Measurements from ENCODE around the gene CNDP2.
"Not testable (repeated sequence)": the region's sequence is repeated elsewhere in the genome, so short reads cannot be mapped to it uniquely, and the experiment has no call there.

CNDP2 gene

DNA sequence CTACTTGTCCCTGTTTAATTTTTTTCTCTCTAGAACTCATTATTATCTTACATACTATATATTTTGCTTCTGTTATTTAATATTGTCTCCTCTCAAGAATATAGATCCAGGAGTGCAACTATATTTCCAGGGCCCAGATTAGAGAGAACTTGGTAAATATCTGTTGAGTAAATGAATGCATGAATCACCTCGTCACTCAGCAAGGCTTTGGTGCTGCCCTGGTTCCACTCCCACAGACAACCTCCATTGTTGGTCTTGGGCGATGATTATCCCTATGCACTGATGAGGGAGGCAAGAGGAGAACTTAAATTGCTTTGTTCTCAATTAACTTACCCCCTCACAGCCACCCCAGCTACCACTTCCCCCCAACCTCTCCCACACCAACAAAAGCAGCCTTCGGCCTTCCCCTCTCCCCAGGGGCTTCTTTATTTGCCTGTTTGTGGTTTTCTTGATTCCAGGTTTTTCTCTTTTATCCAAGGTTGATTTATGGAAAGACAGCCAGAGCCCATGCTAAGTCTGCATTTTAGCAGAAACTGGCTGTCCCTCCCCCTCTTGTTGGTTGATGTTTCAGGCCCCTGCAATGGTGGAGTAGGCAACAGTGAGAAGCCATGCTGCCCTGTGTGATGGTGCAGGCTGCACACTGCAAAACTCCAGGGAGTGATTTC, 22.1 kb upstream of the CNDP2 start:
- DNase-seq = no peak

DNA sequence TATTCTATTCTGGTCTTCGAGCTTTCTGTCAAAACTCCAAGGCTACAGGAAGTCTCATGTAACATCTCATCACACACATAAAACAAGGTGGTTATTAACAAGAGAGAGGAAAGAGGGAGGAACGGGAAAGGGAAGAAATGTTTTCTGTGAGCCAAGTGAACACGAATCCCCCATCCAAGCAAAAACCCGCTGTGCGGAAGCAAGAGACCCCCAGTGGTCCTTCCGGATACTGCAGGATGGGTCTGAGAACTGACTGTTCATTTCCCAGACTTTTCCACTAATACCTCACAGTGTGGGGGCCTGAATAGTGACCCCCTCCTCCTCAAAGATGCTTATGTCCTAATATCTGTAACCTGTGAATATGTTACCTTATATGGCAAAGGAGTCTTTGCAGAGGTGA, 20.0 kb upstream of the CNDP2 start:
- no peak for DNase-seq

DNA sequence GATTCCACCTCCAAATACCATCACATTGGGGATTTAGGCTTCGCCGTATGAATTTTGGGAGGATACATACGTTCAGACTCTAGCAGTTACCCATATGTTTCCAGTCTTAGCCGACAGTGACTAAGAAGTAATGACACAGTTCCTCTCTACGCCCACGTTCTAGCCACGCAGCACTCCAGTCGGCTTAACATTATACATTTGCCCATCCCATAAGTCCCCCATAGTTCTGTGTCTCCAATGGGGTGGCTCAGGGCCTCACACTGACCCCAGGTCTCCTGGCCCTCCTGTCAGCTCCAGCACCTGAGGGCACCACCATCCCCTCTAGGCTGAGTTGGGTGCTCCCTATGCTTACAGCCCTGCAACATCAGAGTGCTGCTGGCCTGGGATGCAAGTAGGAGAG, 18.4 kb upstream of the CNDP2 start:
- no peak for DNase-seq

DNA sequence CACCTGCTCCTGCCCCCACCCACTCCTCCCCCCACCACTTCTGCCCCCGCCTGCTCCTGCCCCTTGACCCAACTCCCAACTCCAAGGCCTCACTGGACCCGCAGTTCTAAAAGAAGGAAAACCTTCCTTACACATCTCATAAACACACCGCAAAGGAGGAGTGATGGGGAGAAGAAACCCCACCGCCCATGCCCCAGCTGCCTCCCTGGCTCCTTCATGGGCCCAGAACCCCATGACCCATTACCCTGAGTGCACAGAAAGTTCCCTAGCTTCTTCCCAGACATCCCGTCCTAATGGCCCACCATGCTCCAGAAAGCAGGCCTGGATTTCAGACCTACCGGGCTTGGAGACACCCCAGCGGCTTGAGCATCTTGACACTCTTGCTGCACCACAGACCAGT, 17.8 kb upstream of the CNDP2 start:
- DNase-seq = no peak

DNA sequence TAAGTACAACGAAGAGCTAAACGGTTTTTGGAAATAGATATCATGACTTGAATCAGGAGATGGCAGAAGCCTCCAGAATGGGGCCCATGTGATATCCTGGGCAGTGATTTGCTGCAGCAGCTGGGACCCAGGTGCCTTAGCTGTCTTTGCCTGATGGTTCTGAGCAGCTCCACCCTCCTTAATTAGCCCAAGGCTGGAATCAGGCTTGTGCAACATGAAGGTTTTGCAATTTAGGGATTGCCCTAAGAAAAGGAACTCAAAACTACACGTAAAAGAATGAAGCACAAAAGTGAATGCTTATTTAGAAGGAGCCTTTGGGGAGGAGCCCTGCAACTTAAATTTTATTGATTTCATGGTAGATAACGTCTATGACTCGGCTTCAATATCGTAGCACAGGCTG, 17.3 kb upstream of the CNDP2 start:
- no peak for DNase-seq

DNA sequence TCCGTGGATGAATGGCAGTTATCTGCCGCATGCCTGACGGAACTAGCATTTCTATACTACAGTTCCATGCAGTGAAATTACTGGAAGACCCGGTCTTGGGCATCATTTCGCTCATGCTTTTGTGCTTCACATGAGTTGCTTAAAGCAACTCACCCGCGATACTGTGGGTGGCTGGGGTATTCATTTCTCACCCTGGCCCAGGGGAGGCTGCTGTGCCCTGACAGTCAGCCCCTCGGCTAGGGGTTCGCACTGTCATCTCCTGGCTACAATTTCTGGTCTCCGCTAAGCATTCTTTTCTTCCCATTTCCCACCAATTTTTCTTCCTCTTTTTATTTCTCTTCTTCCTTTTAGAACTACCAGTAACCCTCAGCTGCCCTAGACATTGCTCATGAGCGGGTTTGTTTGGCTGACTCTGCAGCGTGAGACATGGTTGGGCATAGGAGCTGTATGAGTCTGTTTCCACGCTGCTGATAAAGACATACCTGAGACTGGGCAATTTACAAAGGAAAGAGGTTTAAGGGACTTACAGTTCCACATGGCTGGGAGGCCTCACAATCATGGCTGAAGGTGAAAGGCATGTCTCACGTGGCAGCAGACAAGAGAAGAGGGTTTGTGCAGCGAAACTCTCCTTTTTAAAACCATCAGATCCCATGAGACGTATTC, 16.5 kb upstream of the CNDP2 start:
- no peak for DNase-seq

DNA sequence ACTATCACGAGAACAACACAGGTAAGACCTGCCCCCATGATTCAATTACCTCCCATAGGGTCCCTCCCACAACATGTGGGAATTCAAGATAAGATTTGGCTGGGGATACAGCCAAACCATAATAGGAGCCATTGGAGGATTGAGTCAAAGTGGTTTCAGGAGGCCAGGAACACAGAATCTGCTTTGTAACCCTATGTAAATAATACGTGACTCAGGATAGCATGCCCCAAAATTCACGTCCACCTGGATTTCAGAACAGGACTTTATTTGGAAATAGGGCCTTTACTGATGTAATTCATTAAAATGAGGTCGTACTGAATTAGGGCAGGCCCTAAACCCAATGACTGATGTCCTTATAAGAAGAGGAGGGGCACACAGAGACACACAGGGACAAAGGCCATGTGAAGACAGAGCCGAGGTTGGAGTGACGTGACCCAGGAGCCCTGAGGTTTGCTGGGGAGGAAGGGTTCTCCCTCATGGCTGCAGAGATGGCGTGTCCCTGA, 16.0 kb upstream of the CNDP2 start:
- no peak for DNase-seq

DNA sequence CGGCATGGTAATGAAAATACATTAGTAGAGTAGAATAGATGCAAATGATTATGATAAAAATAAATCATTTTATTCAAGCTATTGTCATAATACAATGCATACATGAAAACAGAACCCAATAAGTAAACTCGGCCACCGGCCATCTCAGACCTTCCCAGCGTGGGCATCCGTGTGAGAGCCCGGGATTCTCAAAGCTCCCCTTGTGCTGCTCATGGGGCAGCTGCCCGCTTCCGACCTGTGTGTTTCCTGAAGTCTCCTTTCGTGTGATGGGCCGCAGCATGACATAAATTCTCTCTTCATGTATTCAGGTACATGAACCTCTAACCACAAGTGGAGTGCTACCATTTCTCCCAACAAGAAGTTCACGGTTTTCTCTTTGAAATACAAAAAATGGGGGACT, 13.5 kb upstream of the CNDP2 start:
- DNase-seq = no peak

DNA sequence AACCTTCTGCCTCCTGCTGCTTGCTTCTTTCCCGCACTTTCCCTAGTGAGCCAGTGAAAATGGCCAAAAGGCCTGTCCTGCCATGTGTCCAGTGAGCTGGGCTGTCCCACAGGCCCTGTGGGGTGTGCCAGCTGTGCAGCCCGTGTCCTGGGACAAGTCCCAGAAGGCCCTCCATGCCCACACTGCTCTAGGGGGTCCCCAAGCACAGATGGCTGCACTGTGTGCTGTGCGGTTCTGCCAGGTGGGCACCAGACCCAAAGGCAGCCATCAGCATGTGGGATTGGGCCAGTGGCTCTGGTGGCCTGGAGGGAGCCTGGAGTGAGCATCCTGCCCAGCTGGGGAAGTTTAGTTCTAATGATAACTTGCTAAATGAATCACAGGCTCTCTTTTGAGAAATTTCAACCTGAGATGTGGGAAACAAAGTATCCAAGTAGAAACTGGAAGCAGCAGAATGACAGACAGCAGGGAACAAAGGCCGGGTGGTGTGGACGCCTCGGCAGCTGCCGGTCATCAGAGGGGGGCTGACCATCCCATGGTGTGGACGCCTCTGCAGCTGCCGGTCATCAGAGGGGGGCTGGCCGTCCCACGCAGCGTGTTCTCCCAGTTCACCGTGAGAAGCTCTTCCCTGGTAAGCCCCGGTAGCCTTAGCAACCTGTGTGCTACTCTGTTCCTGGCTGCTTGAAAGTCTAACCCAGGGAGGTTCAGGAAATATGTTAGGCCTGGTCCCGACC, 9.9 kb upstream of the CNDP2 start:
- no peak for DNase-seq

DNA sequence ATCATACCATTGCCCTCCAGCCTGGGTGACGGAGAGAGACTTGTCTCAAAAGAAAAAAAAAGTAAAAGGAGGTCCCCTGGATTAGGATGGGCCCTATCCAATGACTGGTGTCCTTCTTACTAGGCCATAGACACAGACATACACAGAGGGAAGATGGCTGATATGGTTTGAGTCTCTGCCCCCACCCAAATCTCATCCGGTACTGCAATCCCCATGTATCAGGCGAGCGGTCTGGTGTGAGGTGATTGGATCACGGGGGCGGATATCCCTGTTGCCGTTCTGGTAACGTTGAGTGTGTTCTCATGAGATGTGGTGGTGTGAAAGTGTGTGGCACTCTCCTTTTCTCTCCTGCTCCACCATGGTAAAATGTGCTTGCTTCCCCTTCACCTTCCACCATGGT, 7.8 kb upstream of the CNDP2 start:
- DNase-seq = no peak

DNA sequence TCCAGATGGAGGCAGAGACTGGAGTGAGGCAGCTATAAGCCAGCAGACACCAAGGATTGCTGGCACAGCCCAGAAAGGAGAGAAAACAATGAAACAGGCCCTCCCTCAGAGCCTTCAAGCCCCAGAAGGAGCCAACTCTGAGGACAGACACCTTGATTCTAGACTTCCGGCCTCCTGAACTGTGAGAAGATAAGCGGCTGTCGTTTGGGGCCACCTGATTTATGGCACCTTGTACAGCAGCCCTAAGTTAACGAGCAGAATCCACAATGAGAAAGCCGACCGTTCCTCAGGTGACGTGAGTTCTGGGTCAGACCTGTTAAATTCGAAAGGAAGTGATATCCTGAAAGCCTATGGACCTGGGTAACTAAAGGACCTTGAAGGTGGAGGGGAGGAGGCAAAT, 7.3 kb upstream of the CNDP2 start:
- DNase-seq = no peak

DNA sequence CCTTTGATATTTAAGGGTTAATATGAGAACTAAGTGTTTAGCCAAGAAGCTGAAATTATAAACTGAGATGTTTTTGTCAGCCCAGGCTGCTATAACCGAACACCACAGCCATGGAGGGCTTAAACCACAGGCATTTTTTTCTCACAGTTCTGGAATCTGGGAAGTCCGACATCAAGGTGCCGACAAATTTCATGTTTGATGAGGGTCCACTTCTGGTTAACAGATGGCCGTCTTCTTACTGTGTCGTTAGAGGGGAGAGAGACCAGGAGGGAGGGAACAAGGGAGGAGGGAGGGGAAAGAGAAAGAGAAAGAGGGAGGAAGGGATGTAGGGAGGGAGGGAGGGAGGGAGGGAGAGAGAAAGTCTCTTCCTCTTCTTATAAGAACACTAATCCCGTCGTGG, 6.5 kb upstream of the CNDP2 start:
- no peak for DNase-seq

DNA sequence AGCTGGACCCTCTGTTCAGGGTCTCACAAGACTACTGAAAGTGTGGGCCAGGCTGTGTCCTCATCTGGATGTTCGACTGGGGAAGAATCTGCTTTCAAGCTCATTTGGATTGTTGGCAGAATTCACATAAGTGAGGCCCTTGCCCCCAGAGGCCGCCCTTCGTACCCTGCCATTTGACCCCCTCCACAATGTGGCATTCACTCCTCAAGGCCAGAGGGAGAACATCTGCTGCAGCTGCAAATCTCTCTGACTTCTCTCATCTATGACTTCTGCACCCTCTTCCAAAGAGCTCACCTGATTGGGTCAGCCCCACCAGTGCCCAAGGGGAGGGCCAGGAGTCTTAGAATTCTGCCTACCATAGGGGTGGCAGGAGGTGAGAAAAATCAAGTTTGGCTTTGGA, 3.9 kb upstream of the CNDP2 start:
- DNase-seq = no peak

DNA sequence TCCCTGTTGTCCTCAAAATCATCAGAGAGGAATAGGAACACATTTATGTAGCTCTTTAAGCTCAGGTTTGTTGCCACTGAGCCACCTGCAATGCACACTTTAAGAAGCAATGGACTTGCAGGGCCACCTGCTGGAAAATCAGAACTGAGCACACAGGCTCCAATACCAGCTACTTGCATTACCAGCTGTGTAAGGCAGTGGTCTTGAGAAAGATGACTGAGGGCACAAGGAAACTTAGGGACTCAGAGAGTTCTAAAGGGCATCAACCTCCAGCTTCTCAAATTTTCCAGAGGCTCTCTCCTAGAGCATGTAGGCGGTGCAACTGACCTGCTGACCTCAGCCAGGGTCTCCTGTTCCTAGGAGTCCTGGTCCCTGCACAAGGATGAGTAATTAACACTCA, 2.5 kb upstream of the CNDP2 start:
- DNase-seq = no peak

DNA sequence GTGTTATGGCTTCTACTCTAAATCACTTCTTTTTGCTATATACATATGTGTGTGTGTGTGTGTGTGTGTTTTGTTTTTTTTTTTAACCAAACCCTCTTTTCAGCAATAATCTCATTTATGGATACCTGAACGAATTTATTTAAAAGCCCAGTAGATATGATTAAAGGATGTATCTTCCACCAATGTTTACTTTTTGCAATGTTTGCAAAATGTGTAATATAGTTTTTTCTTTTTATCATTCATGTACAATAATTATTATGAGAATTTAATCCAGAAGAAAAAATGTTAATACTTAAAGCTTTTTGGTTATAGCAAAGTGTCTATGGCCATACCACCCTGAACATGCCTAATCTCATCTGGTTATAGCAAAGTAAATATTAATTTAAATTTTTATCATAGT, 1.6 kb upstream of the CNDP2 start:
- DNase-seq = no peak

DNA sequence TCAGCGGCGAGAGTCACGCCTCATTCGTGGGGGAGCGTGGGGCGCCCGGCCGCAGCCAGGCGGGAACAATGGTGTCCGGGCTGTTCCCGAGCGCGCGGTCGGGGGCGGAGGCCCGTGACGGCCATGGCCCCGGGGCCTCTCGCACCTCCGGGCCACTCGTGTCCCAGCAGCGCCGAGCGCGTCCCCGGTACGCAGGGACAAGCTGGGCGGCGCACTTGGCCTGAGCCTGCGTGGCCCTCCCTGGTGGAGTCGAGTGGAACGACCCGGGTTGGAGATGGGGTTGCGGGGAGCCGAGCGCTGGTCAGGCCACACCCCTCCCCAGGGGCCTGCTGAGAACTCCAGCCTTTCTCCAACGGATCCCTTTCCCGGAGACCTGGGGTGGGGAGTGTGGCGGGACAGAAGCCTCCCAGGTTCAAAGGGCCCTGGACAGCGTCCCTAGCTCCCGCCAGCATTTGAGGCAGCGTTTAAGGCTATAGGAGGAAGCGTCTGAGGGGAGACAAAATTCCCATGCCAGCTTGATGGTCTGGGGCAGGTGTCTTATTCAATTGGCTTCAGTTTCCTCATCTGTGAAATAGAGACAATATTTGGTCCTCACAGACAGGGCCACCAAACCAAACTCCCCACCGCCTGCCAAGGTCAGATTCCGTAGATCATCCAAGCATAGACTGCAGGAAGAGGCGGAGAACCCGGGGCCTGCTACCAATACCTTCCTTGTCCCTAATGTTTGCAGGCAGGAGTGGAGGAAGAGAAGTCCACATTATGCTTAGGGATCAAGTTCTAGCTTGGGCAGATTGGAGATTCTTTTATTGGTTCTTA, 553 bp downstream of the CNDP2 start:
- DNase-seq = peak; percentile 49

DNA sequence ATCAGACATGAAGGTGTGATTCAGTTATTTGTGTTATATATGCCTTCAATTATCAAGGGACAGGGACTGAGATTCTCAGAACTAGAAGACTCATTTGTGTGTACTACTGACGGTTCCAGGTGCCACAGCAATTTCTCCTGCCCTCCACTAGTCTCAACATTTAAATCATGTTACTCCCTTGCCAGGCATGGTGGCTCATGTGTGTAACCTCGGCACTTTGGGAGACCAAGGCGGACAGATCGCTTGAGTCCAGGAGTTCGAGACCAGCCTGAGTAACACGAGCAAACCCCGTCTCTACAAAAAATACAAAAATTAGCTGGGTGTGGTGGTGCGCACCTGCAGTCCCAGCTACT, 1.1 kb downstream of the CNDP2 start:
- DNase-seq = no peak

DNA sequence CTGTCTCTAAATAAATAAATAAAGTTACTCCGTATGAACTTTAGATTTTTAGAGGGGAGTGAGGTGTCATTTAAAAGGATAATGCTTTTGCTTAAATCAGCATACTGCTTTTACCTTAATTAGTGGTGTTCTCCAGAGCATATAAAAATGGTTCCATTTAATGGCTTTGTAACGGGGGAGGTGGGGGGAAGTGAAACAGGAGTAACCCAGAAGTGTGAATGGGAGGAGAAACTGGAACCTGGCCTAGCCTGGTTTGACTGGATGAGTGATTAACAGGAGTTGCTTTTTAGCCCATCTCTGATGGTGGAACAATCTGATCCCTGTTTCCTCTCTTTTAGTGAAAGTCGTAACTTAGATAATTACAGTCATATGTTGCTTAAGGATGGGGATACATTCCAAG, 1.6 kb downstream of the CNDP2 start:
- no peak for DNase-seq

DNA sequence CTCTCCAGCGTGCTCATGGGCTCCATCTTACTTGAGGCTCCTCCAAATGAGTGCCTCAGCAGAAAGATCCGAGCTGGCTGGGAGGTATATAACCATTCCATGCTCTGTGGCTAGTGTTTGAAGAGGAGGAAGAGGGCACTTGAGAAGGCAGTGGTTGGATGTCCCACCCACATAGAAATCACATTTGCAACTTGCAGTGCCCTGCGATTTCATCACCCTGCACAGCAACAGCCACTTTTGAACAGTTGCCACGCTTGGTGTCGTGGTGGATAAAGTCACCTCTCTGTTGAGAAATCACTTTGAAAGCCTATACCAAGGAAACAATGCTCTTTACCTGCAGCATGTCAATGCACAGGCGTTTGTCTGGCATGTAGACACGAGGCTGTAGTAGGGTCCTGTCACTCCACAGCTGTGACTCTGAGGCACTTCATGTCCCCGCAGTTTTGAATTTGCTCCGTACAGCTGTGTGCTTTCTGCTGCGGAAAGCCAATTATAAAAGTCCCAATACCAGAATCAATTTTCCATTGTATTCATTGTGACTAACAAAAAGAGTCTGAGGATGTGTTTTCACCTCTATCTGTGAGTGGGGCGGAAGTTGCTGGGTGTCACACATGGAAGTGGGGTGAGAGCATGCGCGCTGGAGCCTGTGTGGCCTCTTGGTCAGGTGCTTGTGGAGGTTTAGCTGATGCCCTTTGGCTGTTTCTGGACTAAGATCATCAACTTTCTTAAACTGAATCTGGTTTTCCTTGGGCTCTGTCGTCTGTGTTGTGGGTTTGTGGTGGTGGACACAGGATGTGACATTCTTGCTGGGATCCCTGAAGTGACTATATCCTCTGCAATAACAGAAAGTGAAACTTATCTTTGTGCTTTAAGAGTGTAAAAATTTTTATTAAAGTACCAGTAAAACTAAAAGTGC, 2.8 kb downstream of the CNDP2 start:
- DNase-seq = peak; percentile 54

DNA sequence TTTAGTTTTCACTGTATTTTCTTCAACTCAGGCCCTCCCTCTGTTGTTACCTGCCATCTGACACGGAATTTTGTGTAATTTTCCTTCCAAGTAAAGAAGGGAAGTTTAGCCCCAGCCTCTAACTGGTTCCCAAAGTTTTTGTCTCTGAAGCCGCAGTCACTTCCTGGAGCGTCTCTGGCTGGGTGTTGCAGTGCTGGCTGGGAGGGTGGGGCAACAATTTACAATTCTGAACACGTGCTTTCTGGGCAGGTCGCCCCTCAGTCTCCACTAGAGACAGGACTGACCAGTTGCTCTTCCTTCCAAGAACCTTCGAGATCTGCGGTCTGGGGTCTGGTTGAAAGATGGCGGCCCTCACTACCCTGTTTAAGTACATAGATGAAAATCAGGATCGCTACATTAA, 3.5 kb downstream of the CNDP2 start:
- DNase-seq = no peak

DNA sequence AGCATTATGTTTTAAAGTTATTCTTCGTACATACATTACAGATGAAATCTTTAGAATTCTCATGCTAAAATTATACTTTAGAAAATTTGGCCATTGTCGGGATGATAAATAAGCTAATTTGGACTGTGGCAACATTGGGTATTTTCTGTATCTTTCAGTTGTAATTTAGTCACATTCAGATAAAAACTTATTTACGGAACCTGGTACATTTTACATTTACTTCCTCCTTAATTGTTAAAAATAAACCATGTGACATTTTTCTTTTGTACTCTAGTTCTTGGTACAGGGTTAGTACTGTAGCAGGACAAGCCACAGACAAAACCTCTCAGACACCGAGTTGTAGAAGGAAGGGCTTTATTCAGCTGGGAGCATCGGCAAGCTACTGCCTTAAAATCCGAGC, 4.2 kb downstream of the CNDP2 start:
- no peak for DNase-seq

DNA sequence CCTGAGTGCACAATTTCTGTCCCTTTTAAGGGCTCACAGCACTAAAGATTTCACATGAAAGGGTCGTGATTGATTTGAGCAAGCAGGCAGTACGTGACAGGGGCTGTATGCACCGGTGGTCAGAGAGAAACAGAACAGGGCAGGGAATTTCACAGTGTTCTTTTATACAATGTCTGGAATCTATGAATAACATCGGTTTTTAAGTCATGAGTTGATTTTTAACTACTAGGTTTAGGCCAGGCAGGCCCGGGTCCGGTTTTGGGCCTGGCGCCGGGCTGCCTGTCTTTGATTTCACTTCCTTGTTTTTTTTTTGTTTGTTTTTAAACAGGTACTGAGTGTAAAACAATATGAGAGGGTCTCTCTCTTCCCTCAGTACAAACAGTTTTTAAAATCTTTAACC, 4.6 kb downstream of the CNDP2 start:
- DNase-seq = not testable (repeated sequence)

Measured in activated gamma-delta T cell (primary cell).